Central memory CD8-positive, alpha-beta T cell (primary cell): Measurements from ENCODE around the gene IFNL1.
"Not testable (repeated sequence)": the region's sequence is repeated elsewhere in the genome, so short reads cannot be mapped to it uniquely, and the experiment has no call there.

Source experiments
- ATAC-seq: fragments of 150-1000 bp; cut with Tn5 transposase; replicated peaks from 2 replicates; pipeline ENCODE4 v1.10.0; 2022; ENCODE audit warnings: mild to moderate bottlenecking, moderate FRiP score, moderate number of reproducible peaks; ENCODE audit not compliant: poor library complexity, severe bottlenecking; ENCODE audit errors: extremely low read depth
- DNase-seq, 2 donors: peaks; one replicate each; pipeline ENCODE4 v3.0.0; 2021; ENCODE audit warnings: low spot score in 2 of 2
- H3K27ac Mint-ChIP-seq: one replicate; pipeline ENCODE4 v1.8.0; 2022; ENCODE audit warnings: low read depth, mild to moderate bottlenecking, moderate library complexity, mixed read lengths
- H3K27me3 Mint-ChIP-seq: one replicate; pipeline ENCODE4 v1.8.0; 2022; ENCODE audit warnings: mixed read lengths
- H3K36me3 Mint-ChIP-seq: one replicate; pipeline ENCODE4 v1.8.0; 2022; ENCODE audit warnings: mild to moderate bottlenecking, moderate library complexity, mixed read lengths; ENCODE audit not compliant: insufficient read depth
- H3K4me1 Mint-ChIP-seq: one replicate; pipeline ENCODE4 v1.8.0; 2022; ENCODE audit warnings: mixed read lengths
- H3K4me3 Mint-ChIP-seq: one replicate; pipeline ENCODE4 v1.8.0; 2022; ENCODE audit warnings: mild to moderate bottlenecking, moderate library complexity, mixed read lengths
- H3K9me3 Mint-ChIP-seq: one replicate; pipeline ENCODE4 v1.8.0; 2022; ENCODE audit warnings: mixed read lengths

Gene IFNL1

DNA sequence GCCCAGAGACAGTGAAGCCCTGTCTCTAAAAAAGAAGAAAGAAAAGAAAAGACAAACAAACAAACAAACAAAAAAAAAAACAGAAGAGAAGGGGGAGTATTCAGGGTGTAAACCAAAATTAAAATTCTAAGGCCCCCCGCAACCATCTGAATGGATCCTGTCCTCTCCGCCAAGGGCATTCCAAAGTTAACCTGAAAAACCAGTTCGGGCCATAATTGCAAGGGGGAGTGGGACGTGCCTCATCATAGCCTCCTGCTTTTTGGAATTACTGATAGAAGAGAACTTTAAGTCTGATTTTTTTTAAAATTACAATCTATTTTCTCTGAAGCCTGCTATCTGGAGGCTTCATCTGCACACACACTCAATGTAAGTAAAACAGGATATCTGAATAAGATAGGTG, 33.7 kb upstream of the IFNL1 start:
- Mint-ChIP-seq H3K4me1 (peaks cover 14% of the 10 kb centered on the region), H3K4me3 (no peak overlapping the region), H3K9me3 (no peaks in the 10 kb centered on the region), H3K27me3 (peaks cover 38% of the 10 kb centered on the region), H3K27ac (no peak overlapping the region), H3K36me3 (no peaks in the 10 kb centered on the region)
- ATAC-seq (no peak), DNase-seq (no peak)

DNA sequence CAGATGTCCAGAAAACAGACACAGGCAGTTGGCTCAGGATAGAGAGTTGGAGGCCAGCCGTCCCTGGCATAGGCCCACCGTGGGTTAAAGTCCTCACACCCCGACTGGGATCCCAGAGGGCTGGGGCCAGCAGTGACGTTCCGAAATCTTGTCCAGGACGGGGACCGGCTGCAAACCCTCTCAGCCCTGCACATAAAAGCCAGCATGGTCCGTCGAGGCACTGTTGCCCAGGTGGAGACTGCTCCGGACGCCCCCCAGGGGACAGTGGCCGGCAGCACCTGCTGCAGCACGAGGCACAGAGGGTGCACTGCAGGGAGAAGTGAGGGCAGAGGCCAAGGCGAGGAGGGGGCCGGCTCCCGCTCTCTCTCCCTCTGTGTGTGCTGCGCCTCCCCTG, 32.3 kb upstream of the IFNL1 start:
- Mint-ChIP-seq H3K4me3 (no peak overlapping the region), H3K27ac (no peak overlapping the region), H3K9me3 (no peaks in the 10 kb centered on the region), H3K4me1 (peaks cover 7% of the 10 kb centered on the region), H3K36me3 (no peaks in the 10 kb centered on the region), H3K27me3 (peaks cover 40% of the 10 kb centered on the region)
- DNase-seq (no peak), ATAC-seq (no peak)

DNA sequence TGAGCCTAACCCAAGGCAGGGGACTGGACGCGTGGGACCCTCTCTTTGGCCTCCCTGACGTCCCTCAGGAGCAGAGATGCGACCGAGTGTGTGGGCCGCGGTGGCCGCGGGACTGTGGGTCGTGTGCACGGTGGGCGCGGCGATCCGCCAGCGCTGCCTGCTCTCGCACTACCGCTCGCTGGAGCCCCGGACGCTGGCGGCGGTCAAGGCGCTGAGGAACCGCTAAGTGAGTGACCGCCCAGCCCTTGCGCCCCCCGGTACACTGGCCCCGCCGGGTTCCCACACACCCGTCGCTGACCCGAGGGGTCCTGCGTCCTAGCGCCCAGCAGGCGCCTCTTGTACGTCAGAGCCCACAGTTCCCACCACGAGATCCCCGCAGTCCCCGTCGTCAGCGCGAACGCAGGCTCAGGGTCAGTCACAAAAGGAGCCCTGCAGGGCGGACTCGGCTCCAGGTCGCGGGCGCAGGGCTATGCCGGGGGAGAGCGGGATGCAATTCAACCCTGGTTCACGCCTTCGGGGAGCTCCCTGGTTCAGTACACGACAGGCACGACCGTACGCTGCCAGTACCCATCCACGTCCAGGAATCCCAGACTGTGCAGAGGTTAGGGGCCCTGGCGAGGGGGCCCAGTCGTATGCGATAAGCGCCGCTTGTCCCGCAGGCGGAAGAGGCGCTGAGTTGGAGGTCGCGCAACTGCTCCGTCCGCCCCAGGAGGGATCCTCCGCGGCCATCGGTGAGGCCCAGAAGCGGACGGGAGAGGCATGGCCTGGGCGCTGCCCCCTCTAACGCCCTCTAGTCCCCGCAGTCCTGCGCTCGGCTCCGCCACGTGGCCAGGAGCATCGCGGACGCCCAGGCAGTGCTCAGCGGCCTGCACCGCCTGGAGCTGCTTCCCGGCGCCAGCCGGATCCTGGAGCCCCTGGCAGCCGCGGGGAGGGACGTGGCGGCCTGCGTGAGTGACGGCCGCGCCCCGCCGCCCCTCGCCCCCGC, 31.6 kb upstream of the IFNL1 start:
- no peak for DNase-seq
- H3K27me3 Mint-ChIP-seq: peaks cover 47% of the 10 kb centered on the region
- H3K27ac Mint-ChIP-seq: no peak overlapping the region
- no peak for ATAC-seq
- no peak overlapping the region for H3K4me3 Mint-ChIP-seq
- peaks cover 7% of the 10 kb centered on the region for H3K4me1 Mint-ChIP-seq
- no peaks in the 10 kb centered on the region for H3K9me3 Mint-ChIP-seq
- H3K36me3 Mint-ChIP-seq: no peaks in the 10 kb centered on the region

DNA sequence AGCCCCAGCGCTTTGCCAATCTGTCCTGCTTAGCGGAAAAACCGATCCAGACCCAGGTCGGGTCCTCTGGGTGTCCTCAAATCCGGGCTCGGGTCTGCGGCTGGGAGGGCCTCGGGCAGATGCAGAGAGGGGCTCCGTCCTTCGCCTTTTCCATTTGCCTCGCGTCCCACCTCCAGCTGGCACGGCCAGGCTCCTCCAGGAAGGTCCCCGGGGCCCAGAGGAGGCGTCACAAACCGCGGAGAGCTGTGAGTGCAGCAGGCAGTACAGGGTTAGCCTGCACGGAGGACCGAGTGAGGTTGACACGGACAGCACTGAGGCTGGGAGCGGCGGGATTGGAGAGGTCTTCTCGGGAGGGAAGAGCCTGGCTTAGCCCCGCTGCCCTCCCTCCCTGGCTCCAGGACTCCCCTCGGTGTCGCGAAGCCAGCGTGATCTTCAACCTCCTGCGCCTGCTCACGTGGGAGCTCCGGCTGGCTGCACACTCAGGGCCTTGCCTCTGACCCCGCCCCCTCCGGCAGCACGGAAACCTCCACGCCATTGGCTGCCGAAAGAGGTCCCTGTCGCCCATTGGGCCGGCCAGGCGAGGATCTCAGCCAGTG, 30.8 kb upstream of the IFNL1 start:
- Mint-ChIP-seq H3K36me3 (no peaks in the 10 kb centered on the region), H3K27ac (no peak overlapping the region), H3K4me1 (peaks cover 7% of the 10 kb centered on the region), H3K27me3 (peaks cover 55% of the 10 kb centered on the region), H3K4me3 (no peak overlapping the region), H3K9me3 (no peaks in the 10 kb centered on the region)
- DNase-seq: no peak
- ATAC-seq: no peak

DNA sequence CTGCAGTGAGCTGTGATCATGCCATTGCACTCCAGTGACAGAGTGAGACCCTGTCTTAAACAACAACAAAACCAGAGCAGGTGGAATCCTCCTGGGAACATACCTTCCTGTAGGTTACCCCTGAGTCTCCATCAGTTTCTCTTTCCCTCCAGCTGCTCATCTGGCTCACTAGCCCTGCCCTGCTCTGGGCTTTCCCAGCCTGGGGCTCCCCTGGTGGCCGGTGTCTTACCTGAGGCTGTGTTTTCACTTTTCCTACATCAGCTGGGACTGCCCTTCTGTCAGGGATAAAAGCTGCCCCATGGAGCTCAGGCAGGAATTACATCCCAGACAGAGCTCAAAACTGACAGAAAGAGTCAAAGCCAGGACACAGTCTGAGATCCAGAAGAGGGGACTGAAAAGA, 28.1 kb upstream of the IFNL1 start, which contains the start of gene IFNL2:
IFNL2 (plus strand) TSS at position 312 of the 400 bp plus-strand sequence. CDS start 173 bp downstream, outside the sequence.
- not testable (repeated sequence) for H3K9me3 Mint-ChIP-seq, H3K36me3 Mint-ChIP-seq, H3K4me1 Mint-ChIP-seq, H3K27ac Mint-ChIP-seq, DNase-seq, H3K4me3 Mint-ChIP-seq
- H3K27me3 Mint-ChIP-seq: peaks cover 46% of the 10 kb centered on the region
- ATAC-seq: peak; percentile 68

DNA sequence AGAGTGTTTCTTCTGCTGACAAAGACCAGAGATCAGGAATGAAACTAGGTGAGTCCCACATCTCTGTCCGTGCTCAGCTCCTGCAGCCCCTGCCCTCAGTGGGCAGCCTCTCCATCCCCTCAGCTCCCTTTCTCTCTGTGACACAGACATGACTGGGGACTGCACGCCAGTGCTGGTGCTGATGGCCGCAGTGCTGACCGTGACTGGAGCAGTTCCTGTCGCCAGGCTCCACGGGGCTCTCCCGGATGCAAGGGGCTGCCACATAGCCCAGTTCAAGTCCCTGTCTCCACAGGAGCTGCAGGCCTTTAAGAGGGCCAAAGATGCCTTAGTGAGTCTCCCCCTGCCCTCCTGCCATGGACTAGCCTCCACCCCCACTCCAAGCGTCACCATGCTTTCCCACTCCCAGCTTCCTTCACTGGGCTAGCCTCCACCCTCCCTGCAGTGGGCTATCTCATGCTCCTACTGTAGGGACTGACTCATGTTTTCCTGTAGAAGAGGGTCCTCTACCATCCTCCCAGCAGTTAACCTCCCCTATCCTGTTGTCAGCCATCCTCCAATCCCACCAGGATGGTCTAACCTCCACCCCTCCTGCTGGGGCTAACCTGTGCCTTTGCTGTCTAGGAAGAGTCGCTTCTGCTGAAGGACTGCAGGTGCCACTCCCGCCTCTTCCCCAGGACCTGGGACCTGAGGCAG, 27.5 kb upstream of the IFNL1 start:
- not testable (repeated sequence) for H3K9me3 Mint-ChIP-seq, H3K4me1 Mint-ChIP-seq, H3K4me3 Mint-ChIP-seq, ATAC-seq, H3K27ac Mint-ChIP-seq, H3K36me3 Mint-ChIP-seq, DNase-seq
- H3K27me3 Mint-ChIP-seq: peaks cover 40% of the 10 kb centered on the region

DNA sequence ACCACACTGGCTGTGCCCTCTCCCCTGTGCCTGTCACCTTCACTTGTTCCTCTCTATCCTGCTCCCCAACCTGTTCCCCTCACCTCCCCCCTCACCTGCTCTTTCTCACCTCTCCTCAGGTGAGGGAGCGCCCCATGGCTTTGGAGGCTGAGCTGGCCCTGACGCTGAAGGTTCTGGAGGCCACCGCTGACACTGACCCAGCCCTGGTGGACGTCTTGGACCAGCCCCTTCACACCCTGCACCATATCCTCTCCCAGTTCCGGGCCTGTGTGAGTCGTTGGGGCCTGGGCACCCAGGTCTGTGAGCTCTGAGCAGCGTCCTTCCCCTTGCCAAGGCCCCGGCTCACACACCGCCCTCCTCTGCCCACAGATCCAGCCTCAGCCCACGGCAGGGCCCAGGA, 26.8 kb upstream of the IFNL1 start:
- H3K27me3 Mint-ChIP-seq: peaks cover 33% of the 10 kb centered on the region
- not testable (repeated sequence) for ATAC-seq, DNase-seq, H3K9me3 Mint-ChIP-seq, H3K4me3 Mint-ChIP-seq, H3K36me3 Mint-ChIP-seq, H3K27ac Mint-ChIP-seq, H3K4me1 Mint-ChIP-seq

DNA sequence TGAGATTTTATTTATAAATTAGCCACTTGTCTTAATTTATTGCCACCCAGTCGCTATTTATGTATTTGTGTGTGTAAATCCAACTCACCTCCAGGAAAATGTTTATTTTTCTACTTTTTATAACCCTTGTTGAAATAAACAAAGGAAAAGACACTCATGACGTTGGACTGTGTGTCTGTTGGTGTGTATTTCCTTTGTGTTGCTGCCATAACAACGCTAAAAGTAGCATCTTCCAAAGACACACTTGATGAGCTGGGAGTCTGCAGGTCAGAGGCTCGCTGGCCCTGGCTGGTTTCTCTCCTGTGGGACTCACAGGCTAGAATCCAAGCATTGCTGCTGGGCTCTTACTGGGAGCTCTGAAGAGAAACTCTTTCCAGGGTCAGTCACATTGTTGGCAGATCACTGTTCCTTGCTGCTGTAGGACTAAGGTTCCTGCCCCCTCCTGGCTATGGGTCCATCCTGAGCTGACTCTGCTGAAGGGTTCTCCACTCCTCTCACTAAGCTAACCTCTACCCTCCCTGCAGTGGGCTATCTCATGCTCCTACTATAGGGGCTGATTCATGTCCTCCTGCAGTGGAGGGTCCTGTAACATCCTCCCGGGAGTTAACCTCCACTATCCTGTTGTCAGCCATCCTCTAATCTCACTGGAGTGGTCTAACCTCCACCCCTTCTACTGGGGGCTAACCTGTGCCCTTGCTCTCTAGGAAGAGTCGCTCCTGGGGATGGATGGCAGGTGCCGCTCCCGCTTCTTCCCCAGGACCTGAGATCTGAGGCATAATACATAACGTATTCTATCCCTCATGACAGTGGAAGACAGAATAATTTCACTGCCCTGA, 26.0 kb upstream of the IFNL1 start:
- ATAC-seq (no peak), DNase-seq (no peak)
- H3K4me3 Mint-ChIP-seq: no peak overlapping the region
- no peaks in the 10 kb centered on the region for H3K36me3 Mint-ChIP-seq
- H3K4me1 Mint-ChIP-seq: no peaks in the 10 kb centered on the region
- no peaks in the 10 kb centered on the region for H3K9me3 Mint-ChIP-seq
- H3K27ac Mint-ChIP-seq: no peak overlapping the region
- H3K27me3 Mint-ChIP-seq: peaks cover 27% of the 10 kb centered on the region

DNA sequence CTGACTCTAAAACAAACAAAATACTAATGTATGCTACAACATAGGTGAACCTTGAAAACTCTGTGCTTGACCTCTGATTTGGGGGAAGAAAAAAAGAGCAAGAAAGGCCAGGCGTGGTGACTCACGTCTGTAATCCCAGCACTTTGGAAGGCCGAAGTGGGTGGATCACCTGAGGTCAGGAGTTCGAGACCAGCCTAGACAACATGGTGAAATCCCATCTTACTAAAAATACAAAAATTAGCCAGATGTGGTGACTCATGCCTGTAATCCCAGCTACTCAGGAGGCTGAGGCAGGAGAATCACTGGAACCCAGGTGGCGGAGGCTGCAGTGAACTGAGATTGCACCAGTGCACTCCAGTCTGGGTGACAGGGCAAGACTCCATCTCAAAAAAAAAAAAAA, 22.3 kb upstream of the IFNL1 start:
- not testable (repeated sequence) for H3K27ac Mint-ChIP-seq, H3K4me3 Mint-ChIP-seq, H3K9me3 Mint-ChIP-seq, DNase-seq, ATAC-seq, H3K36me3 Mint-ChIP-seq, H3K4me1 Mint-ChIP-seq
- peaks cover 25% of the 10 kb centered on the region for H3K27me3 Mint-ChIP-seq

DNA sequence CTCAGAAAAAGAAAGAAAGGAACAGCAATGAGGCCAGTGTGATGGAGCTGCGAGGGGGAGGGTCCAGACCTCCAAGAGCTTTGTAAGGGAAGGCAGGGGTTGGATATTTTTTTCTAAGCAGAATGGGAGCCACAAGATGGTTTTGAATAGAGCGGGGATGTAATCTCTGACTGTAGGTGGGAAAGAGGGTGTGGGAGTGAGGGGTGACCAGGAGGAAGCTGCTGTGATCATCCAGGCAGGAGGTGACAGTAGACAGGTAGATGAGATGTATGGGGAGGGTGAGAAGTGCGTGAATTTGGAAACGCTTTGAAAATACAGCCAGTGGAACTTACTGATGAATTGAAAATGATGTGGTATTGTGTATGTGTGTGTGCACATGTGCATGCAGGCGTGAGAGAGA, 20.6 kb upstream of the IFNL1 start:
- Mint-ChIP-seq H3K4me1 (peaks cover 5% of the 10 kb centered on the region), H3K4me3 (no peak overlapping the region), H3K36me3 (no peaks in the 10 kb centered on the region), H3K27me3 (peaks cover 8% of the 10 kb centered on the region), H3K9me3 (no peaks in the 10 kb centered on the region), H3K27ac (no peak overlapping the region)
- no peak for ATAC-seq
- no peak for DNase-seq

DNA sequence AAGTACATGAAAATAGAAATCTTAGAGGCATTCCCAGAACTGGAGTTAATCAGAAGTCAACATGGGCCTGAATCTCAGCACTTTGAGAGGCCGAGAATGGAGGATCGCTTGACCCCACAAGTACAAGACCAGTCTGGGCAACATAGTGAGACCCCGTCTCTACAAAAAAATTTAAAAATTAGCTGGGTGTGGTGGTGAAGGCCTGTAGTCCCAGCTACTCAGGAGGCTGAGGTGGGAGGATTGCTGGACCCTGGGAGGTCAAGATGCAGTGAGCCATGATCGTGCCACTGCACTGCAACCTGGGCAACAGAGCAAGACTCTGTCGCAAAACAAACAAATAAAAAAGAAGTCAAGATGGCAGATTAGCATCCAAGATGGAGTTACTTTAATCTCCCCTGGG, 19.5 kb upstream of the IFNL1 start:
- H3K27me3 Mint-ChIP-seq: no peaks in the 10 kb centered on the region
- H3K27ac Mint-ChIP-seq: no peak overlapping the region
- H3K4me1 Mint-ChIP-seq: peaks cover 5% of the 10 kb centered on the region
- no peak overlapping the region for H3K4me3 Mint-ChIP-seq
- H3K9me3 Mint-ChIP-seq: no peaks in the 10 kb centered on the region
- DNase-seq (no peak), ATAC-seq (no peak)
- H3K36me3 Mint-ChIP-seq: no peaks in the 10 kb centered on the region

DNA sequence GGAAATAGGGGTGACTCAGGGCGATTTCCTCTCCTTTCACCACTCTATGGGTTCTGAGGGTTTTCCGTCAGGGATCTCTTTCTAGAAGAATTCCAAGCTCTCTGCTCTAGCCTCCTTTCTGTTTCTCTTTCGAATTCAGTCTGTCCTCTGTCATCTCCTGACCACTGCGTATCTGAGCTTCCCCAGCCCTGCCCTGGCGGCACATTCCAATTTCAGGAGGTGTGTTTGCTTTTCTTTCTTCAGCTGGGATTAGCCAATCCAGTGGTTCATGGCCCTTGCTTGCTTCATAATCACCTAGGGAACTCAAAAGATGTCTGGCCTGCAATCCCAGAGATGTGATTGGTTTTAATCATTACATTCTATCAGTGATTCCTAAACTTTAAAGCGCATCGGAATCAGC, 18.6 kb upstream of the IFNL1 start:
- H3K27me3 Mint-ChIP-seq: no peaks in the 10 kb centered on the region
- no peaks in the 10 kb centered on the region for H3K9me3 Mint-ChIP-seq
- no peak overlapping the region for H3K27ac Mint-ChIP-seq
- DNase-seq (no peak), ATAC-seq (no peak)
- no peaks in the 10 kb centered on the region for H3K36me3 Mint-ChIP-seq
- H3K4me1 Mint-ChIP-seq: peaks cover 5% of the 10 kb centered on the region
- no peak overlapping the region for H3K4me3 Mint-ChIP-seq
